HG02885 (cell line): Measurements from ENCODE around the gene KRT6B.
"Not testable (repeated sequence)": the region's sequence is repeated elsewhere in the genome, so short reads cannot be mapped to it uniquely, and the experiment has no call there.

Experiments used
- ATAC-seq: cut with Tn5 transposase; IDR thresholded peaks from one replicate; pipeline ENCODE4 v1.9.1; 2021; ENCODE audit warnings: mild to moderate bottlenecking; ENCODE audit not compliant: unreplicated experiment, poor library complexity

Gene KRT6B

GRCh38 chr12:52416795-52417194 lies 35.2 kb downstream of the KRT6B start:
- ATAC-seq = no peak

- ATAC-seq = no peak
Measured at GRCh38 chr12:52415870-52416750, 35.8 kb downstream of the KRT6B start.

DNA sequence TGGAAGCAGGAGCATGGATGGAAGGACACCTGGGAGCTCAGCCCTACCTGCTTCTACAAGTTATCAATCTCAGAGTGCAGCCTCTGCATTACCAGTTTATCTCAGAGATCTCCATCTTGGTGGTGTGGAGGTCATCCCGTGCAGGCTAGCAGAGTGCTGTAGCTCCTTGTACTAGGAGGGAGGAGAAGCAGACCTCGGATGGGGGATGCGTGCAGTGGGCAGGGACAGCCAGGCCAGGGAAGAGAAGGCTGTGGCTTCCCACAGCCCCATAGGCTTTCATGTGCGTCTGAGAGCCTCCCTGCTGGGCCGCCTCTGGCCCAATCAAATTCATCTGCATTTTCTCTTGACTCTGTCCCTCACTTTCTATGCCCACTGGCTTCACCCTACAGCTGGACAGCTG lies 37.0 kb downstream of the KRT6B start:
- ATAC-seq = no peak

DNA sequence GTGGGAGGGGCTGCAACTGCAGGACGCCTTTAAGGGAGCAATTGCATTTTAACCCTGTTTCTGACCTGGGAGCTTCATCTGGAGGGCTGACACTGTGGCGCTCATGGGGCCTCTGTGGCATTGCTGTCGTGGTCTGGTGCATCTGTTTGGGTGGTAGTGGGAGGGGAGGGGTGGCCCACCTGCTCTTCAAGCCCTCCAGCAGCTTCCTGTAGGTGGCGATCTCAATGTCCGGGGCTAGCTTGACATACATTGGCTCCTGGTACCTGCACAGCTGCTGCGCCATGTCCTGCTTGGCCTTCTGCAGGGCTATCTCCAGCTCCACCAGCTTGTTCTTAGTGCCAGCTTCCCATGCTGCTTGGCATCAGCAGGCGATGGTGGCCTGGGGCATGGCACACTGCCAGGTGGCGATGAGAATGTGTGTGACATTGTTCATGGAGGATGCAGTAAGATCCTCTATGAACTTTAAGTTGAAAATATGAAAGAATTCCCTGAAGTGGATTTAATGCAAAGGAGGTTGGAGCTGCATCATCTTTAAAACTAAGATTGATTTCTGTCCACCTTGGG lies 38.1 kb downstream of the KRT6B start:
- ATAC-seq = no peak

GRCh38 chr12:52413202-52413601 lies 38.7 kb downstream of the KRT6B start:
- ATAC-seq = no peak

DNA sequence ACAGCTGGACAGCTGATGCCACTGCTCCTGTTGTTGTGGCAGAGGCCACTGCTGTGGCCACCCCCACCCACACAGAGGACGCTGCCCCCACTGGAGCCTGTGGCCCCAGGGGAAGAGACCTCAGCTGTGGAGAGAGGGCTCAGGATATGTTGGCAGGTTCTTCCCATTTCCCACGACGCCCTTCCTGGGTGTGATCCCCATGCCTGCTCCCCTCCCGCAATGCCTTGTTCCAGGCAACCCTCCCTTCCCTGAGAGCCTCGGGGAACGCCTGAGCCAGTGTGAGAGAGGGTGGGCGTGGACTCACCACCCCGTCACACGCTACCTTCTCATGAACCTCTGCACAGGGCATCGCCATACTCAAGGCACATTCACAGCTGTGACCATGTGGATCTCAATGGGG lies 40.1 kb downstream of the KRT6B start:
- ATAC-seq = no peak

DNA sequence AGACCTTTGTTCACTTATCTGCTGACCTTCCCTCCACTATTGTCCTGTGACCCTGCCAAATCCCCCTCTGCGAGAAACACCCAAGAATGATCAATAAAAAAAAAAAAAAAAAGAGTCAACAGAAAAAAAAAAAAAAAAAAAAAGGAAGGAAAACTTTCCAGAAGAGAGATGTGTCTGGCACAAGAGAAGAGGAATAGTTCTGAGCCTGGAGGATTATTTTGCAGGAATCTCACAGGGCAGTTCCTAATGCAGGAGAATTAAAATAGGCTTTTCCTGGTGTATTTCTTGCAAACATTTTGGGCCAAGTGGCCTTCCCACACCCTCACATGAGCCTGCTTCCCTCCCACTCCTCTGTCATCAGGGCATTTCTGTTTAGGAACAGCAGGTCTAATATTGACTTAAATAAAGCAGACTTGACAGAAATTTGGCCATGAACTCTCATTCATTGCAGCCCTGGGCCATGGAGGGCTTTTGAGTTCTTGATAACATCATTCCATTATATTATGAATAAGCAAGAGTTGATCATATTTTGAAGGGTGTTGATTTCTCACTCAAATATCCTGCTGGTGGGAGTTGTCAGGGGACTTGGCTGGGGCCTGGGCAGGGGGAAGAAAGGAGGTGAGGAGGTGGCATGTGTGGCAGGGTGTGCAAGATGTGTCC lies 41.2 kb downstream of the KRT6B start:
- ATAC-seq = not testable (repeated sequence)

- no peak for ATAC-seq
Measured at GRCh38 chr12:52407918-52408317, 44.0 kb downstream of the KRT6B start.

DNA sequence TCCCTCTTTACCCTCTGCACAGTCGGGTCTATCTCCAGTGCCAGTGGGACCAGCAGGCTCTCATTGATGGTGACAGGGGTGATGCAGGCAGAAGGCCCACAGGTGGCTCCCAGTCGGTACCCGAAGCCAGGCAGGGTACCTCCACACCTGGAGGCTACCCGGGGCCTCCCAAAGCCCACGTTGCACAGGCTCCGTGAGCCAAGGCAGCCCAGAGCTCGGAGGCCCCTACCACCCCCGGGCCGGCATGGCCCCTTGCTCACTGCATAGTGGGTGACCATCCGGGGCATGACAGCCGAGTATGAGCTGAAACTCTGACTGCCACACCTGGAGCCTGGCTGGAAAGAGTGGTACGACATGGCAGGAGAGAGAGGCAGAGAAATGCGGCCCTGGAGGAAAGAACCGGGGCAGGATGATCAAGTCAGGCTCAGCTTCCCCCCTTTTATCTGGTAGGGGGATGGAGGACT lies 46.0 kb downstream of the KRT6B start, which contains the start of gene KRT82:
Gene KRT82 (minus strand): TSS at position 414 of the 464 bp plus-strand sequence. CDS start 58 bp downstream, at position 356.
- ATAC-seq = no peak

DNA sequence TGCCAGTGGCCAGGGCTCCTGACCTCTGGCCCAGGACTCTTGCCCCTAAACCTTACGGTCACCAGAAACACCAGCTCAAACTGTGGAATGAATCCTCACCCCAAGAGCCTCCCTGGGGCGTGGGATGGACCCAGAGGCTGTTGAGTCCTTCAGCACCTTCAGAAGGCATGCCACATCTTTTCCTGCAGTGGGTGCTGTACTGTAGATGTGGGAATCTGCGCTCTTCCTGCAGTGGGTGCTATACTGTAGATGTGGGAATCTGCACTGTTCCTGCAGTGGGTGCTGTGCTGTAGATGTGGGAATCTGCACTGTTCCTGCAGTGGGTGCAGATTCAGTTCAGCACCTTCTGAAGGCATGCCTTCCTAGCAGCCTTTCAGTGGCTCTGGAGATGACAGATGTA lies 47.0 kb downstream of the KRT6B start:
- no peak for ATAC-seq

- ATAC-seq = no peak
Measured at GRCh38 chr12:52403561-52403960, 48.4 kb downstream of the KRT6B start.

GRCh38 chr12:52402873-52403540 lies 48.9 kb downstream of the KRT6B start:
- no peak for ATAC-seq

DNA sequence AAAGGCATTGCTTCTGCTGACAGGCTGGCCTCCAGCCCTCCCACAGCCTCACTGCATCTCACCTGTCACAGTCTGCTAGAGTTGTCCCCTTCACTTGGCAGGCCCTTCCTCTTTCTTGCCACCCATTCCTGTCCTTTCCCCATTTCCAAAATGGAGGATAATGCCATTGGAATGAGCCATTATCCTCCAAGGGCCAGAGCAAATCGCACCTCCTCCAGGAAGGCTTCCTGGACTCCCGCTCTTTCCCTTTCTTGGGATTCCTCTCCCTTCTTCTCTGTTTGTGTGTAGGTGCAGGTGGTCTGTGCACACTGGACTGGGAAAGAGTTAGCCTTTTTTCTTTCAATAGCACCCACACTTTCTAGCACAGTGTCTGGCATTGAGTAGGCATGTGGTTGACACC lies 49.6 kb downstream of the KRT6B start:
- ATAC-seq = no peak

- ATAC-seq = no peak
Measured at GRCh38 chr12:52401926-52402325, 50.0 kb downstream of the KRT6B start.

GRCh38 chr12:52401526-52401925 lies 50.4 kb downstream of the KRT6B start:
- ATAC-seq = no peak

DNA sequence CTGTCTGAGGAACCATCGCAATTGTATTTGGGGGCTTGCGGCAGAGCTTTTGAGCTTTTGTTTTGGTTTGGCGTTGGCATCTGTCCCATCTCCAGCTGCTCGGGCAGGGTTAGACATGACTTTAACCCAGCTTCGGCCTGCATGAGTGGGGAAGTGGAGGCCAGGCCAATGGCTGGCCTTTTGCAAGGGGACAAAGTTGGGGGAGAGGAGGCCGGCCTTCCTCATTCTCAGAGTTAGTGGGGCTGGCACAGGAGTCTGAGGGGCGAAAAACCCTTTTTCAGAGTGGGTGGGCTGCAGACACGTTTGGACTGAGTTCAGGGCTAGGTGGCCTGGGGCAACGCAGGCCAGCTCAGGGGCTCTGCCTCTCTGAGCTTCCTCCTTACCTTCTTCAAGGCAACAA lies 51.0 kb downstream of the KRT6B start:
- ATAC-seq = no peak

- no peak for ATAC-seq
Measured at GRCh38 chr12:52399756-52400155, 52.2 kb downstream of the KRT6B start.

DNA sequence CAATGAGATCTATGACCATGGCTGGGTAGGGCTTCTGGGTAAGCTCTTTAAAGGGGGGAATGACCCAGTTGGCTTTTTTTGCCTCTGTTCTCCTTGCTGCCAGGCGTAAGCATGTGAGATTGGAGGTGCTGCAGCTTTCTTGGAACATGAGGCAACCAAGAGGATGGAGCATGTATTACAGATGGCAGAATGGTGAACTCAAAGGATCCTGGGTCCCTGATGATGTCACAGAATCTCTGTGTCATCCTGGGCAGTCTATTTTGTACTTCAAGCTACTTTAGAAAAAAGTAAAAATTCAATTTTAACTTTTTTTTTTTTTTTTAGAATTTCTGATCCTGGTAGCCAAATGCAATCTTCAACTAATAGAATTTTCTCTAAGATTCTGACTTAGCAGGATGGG lies 53.8 kb downstream of the KRT6B start:
- ATAC-seq = no peak

- ATAC-seq = no peak
Measured at GRCh38 chr12:52396656-52397055, 55.3 kb downstream of the KRT6B start.
